ENCODE measurements around the gene CADPS2. TPM values are rescaled to one million over a fixed set of nuclear protein-coding genes. Genes with fewer than 3 reads are reported as not detected.

Gene CADPS2
- total and polyA plus RNA-seq, 10 of the 15 experiments (the other 5 are each of a cell fraction or from before 2014, with no cell fraction given), result 0.05 to 7.5 (median 0.25) TPM

GRCh38 chr7:122755696-122756095 lies 130.6 kb downstream of the CADPS2 start (continued):
- TF ChIP-seq RB1 (IDR thresholded peaks at IDR 0.05; ENCODE audit: borderline replicate concordance) (no peak), SMAD1 (IDR thresholded peaks at IDR 0.05; ENCODE audit: low read depth, partially characterized antibody) (no peak), CBFB (IDR thresholded peaks at IDR 0.05; ENCODE audit: low read depth) (no peak), ZBTB33 (IDR thresholded peaks at IDR 0.05) (no peak), RFX5 (IDR thresholded peaks at IDR 0.05; ENCODE audit: low read depth, low read length) (no peak)

DNA sequence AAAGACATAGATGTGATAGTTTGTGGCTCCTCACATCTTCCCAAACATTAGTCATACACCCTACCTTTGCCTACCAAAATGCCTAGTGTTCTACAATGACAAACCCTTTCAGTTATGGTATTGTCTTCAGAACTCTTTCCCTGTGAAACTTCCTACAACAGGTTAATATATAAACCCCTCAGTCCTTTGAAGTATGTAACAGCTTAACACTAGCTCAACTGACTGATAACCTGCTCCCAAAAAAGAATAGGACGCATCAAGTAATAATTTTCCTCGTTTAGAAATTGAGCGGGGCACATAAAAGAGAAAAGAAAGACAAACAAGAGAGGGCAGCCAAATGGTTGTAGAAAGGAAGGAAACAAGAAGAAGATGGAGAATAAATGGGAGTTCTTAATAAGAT lies 133.7 kb downstream of the CADPS2 start:
- Histone ChIP-seq H3K9me3 (replicated peaks; ENCODE audit: control insufficient read depth, insufficient read depth, low read length) (no peaks in the 10 kb centered on the region), H3K27me3 (replicated peaks in 1 of 2; ENCODE audit: control insufficient read depth in 2 of 2, insufficient read depth in 2 of 2, low read length in 1 of 2) (no peaks in the 10 kb centered on the region), H3K4me3 (no peak overlapping the region), H3K9ac (ENCODE audit: control insufficient read depth, insufficient read depth, low read length) (no peak overlapping the region), H3K79me2 (ENCODE audit: control insufficient read depth, insufficient read depth, low read length) (no peaks in the 10 kb centered on the region), H3K4me2 (ENCODE audit: control insufficient read depth, insufficient read depth) (no peak overlapping the region), H2AFZ (ENCODE audit: control insufficient read depth, low read depth, low read length) (no peak overlapping the region), H3K4me1 (ENCODE audit: control insufficient read depth, insufficient read depth, low read length) (no peaks in the 10 kb centered on the region), H4K20me1 (ENCODE audit: control insufficient read depth, insufficient read depth) (no peaks in the 10 kb centered on the region), H3K36me3 (ENCODE audit: control insufficient read depth in 2 of 2, insufficient read depth in 2 of 2, low read length in 1 of 2) (no peaks in the 10 kb centered on the region), H3K27ac (ENCODE audit: control insufficient read depth, insufficient read depth) (no peak overlapping the region)
- no peak for ATAC-seq
- in situ Hi-C loops (cut with MboI), result no loop called here
- ChIA-PET POLR2A (no interaction called here), SMC1A (ENCODE audit: uncharacterized antibody, unreplicated experiment) (interaction anchor here (0.9 to 8.7 kb wide), 3 partner anchors 16 to 100 kb away, joined by 3 to 85 read pairs (median 5); no protein-coding TSS in a partner anchor), CTCF (no interaction called here), RAD21 (ENCODE audit: unreplicated experiment) (no interaction called here)
- BruUV-seq (replicated peaks), result no TSS peak
- DNase-seq (ENCODE audit: low read depth, low spot score), result no peak
- no peak for FAIRE-seq
- 38% methylated on average over 3 of the region's 3 CpGs for WGBS (ENCODE audit: insufficient coverage, insufficient replicate concordance, low lambda C conversion rate, missing lambda C conversion rate)
- intact Hi-C loops (cut with micrococcal nuclease; ENCODE audit: unreplicated experiment), result no loop called here
- TF ChIP-seq PKNOX1 (IDR thresholded peaks at IDR 0.05) (no peak), CHD4 (IDR thresholded peaks at IDR 0.05) (no peak), REST (IDR thresholded peaks at IDR 0.05; ENCODE audit: low read depth, low read length) (no peak), ZNF274 (IDR thresholded peaks at IDR 0.05; ENCODE audit: insufficient read depth, insufficient read length) (no peak), MTA3 (IDR thresholded peaks at IDR 0.05; ENCODE audit: borderline replicate concordance, low read length) (no peak), ETV6 (conservative IDR thresholded peaks at IDR 0.05 in 1 of 2, IDR thresholded peaks at IDR 0.05 in 1 of 2; ENCODE audit: borderline replicate concordance in 1 of 2, low read depth in 1 of 2) (no peak), ZBTB40 (IDR thresholded peaks at IDR 0.05; ENCODE audit: borderline replicate concordance) (no peak)
